Gastroesophageal sphincter (tissue), 4 donors: ENCODE data around the gene IQGAP1. TPM values are rescaled to one million over a fixed set of nuclear protein-coding genes. Genes with fewer than 3 reads are reported as not detected.

Experiments used
- ATAC-seq: fragments of 150-250 bp; one replicate; pipeline ENCODE4 v1.9.1; 2016; ENCODE audit warnings: mild to moderate bottlenecking, moderate library complexity
- H3K27ac ChIP-seq, 4 donors: fragments of 200-600 bp; sonication (generic) in 3 of 4; 1 replicate in 3 of 4; 2 replicates in 1 of 4; pipeline ENCODE4 v1.5.1; 2016 to 2019
- H3K27me3 ChIP-seq: fragments of 200-600 bp; sonication (generic); one replicate; pipeline ENCODE4 v1.5.1; 2019
- H3K36me3 ChIP-seq, 2 donors: fragments of 200-600 bp; sonication (generic); one replicate each; pipeline ENCODE4 v1.5.1; 2019; ENCODE audit warnings: control low read depth in 1 of 2
- H3K4me1 ChIP-seq, 3 donors: fragments of 200-600 bp; sonication (generic); 1 replicate in 2 of 3; 2 replicates in 1 of 3; pipeline ENCODE4 v1.5.1; 2016 to 2019; ENCODE audit warnings: control low read depth in 2 of 3
- H3K4me3 ChIP-seq, 2 donors: fragments of 200-600 bp; sonication (generic); one replicate each; pipeline ENCODE4 v1.5.1; 2019; ENCODE audit warnings: mild to moderate bottlenecking in 1 of 2, moderate library complexity in 1 of 2
- H3K9me3 ChIP-seq, 3 donors: fragments of 200-600 bp; sonication (generic); one replicate each; pipeline ENCODE4 v1.5.1; 2017 to 2019; ENCODE audit warnings: control low read depth in 2 of 3
- EP300 ChIP-seq: sonication (generic); formaldehyde crosslinking; IDR thresholded peaks from one replicate; pipeline ENCODE4 v1.6.1; 2017; ENCODE audit warnings: antibody characterized with exemption, mild to moderate bottlenecking
- POLR2A ChIP-seq, 2 donors: fragments of 450-650 bp; IDR thresholded peaks; one replicate each; pipeline ENCODE4 v1.6.1; 2017; ENCODE audit warnings: antibody characterized with exemption in 2 of 2, mild to moderate bottlenecking in 2 of 2, moderate library complexity in 1 of 2
- POLR2AphosphoS5 ChIP-seq: sonication (generic); formaldehyde crosslinking; IDR thresholded peaks from one replicate; pipeline ENCODE4 v1.6.1; 2017; ENCODE audit warnings: antibody characterized with exemption
- WGBS, 2 donors: methylation state at CpG; one replicate each; pipeline ENCODE4 v1.1.5; 2018; ENCODE audit warnings: low coverage in 1 of 2; 5-methylcytosine and 5-hydroxymethylcytosine counted together
- total RNA-seq, 4 donors: library from RNA; depleted of rRNA; stranded (reverse); fragments of >200 nt; gene quantifications; one replicate each; pipeline ENCODE4 v1.1.0, GENCODE V29; 2016
- TF ChIP-seq, protein P1 (sequence below), 4 experiments: fragments of 200-600 bp in 2 of 4; fragments of 450-650 bp in 2 of 4; sonication (generic) in 1 of 4; IDR thresholded peaks; one replicate each; pipeline ENCODE4 v1.5.1; 2017 to 2019; ENCODE audit warnings: antibody characterized with exemption in 4 of 4, mild to moderate bottlenecking in 2 of 4, moderate library complexity in 2 of 4

The IQGAP1 gene
- total RNA-seq, 4 donors from 2014 or later = 210 to 360 (median 245) TPM

DNA sequence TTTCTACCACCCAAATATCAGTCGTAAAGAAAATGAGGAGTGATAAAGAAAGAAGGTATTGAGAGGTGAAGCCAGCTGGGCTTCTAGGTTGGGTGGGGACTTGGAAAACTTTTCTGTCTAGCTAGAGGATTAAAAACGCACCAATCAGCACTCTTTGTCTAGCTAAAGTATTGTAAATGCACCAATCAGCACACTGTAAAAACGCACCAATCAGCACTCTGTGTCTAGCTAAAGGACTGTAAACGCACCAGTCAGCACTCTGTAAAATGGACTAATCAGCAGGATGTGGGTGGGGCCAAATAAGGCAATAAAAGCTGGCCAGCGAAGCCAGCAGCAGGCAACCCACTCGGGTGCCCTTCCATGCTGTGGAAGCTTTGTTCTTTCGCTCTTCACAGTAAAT lies 13.0 kb upstream of the IQGAP1 start:
- Histone ChIP-seq H3K4me3 (no peak overlapping the region), H3K27me3 (no peaks in the 10 kb centered on the region), H3K36me3 (no peaks in the 10 kb centered on the region), H3K9me3 (peaks cover 0 to 10% (median 0%) of the 10 kb centered on the region in 3 donors), H3K27ac (no peak overlapping the region), H3K4me1 (no peaks in the 10 kb centered on the region)
- TF ChIP-seq POLR2AphosphoS5 (no peak), EP300 (no peak), POLR2A (IDR thresholded peaks at IDR 0.05) (no peak)
- TF ChIP-seq, protein P1, sequence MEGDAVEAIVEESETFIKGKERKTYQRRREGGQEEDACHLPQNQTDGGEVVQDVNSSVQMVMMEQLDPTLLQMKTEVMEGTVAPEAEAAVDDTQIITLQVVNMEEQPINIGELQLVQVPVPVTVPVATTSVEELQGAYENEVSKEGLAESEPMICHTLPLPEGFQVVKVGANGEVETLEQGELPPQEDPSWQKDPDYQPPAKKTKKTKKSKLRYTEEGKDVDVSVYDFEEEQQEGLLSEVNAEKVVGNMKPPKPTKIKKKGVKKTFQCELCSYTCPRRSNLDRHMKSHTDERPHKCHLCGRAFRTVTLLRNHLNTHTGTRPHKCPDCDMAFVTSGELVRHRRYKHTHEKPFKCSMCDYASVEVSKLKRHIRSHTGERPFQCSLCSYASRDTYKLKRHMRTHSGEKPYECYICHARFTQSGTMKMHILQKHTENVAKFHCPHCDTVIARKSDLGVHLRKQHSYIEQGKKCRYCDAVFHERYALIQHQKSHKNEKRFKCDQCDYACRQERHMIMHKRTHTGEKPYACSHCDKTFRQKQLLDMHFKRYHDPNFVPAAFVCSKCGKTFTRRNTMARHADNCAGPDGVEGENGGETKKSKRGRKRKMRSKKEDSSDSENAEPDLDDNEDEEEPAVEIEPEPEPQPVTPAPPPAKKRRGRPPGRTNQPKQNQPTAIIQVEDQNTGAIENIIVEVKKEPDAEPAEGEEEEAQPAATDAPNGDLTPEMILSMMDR (IDR thresholded peaks at IDR 0.05) = no peak
- WGBS, 2 donors = 92 to 100% methylated on average over 5 to 7 of the region's 7 CpGs
- ATAC-seq = no peak

DNA sequence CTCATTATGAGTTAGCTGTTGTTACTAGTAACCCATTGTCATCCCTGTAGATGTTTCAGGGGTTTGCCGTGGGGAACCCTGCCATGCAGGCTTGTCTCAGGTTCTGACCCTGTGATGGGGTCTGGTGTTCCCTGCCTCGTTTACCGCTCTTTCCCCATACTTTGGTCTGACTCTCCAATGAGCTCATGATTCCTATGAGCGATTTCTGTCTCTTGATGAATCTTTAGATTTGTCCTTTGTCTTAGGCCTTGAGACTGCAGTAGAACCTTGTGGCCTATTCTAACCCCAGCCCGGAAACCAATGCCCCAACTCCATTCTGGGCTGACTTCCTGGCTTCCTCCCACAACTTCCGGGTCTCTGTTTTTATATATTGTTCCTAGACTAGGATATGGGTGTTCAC lies 11.3 kb upstream of the IQGAP1 start:
- WGBS, 2 donors = 43 to 82% methylated on average over 2 to 6 of the region's 6 CpGs
- no peaks in the 10 kb centered on the region for H3K27me3 ChIP-seq
- no peaks in the 10 kb centered on the region for H3K4me1 ChIP-seq
- no peak overlapping the region for H3K27ac ChIP-seq
- TF ChIP-seq EP300 (no peak), POLR2AphosphoS5 (no peak), POLR2A (IDR thresholded peaks at IDR 0.05) (no peak)
- TF ChIP-seq, protein P1 (IDR thresholded peaks at IDR 0.05) = no peak
- no peak for ATAC-seq
- H3K4me3 ChIP-seq = no peak overlapping the region
- peaks cover 0 to 10% (median 0%) of the 10 kb centered on the region in 3 donors for H3K9me3 ChIP-seq
- no peaks in the 10 kb centered on the region for H3K36me3 ChIP-seq

DNA sequence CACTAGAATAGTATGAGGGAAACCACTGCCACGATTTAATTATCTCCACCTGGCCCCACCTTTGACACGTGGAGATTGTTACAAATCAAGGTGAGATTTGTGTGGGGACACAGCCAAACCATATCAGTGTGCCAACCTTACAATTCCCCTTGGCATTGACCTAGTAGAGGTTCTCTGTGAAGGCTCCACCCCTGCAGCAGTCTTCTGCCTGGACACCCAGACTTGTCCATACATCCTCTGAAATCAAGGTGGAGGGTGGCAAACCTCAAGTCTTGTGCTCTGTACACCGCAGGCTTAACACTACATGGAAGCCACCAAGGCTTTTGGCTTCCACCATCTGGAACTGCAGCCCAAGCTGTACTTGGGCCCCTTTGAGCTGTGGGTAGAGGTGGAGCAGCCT lies 8.8 kb upstream of the IQGAP1 start:
- H3K27ac ChIP-seq = no peak overlapping the region
- 93 to 95% methylated on average over 2 to 3 of the region's 3 CpGs for WGBS, 2 donors
- TF ChIP-seq POLR2A (IDR thresholded peaks at IDR 0.05) (no peak), EP300 (no peak), POLR2AphosphoS5 (no peak)
- TF ChIP-seq, protein P1 (IDR thresholded peaks at IDR 0.05) = no peak

DNA sequence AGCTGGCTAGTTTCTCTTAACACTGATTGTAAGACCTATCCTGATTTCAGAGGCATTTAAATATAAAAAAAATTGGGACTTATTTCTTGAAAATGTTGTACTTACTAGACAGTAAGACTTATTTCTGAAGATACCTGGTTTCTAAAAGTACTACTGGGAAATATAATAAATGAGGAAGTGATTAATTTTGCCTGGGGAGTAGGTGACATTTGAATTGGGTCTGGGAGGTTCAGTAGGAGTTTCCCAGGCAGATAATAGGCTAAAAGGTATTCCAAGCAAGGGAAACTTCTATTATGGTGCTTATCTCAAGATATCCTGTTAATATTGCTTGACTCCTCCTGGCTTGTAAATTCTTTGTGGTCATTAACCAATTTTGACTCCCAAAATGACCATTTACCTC lies 6.5 kb upstream of the IQGAP1 start:
- TF ChIP-seq POLR2AphosphoS5 = no peak
- TF ChIP-seq, protein P1 (IDR thresholded peaks at IDR 0.05) = no peak
- no peak for TF ChIP-seq EP300
- TF ChIP-seq POLR2A (IDR thresholded peaks at IDR 0.05) = no peak
- no peak for ATAC-seq
- Histone ChIP-seq H3K9me3 (peaks cover 0 to 10% (median 0%) of the 10 kb centered on the region in 3 donors), H3K36me3 (no peaks in the 10 kb centered on the region), H3K27ac (no peak overlapping the region), H3K27me3 (no peaks in the 10 kb centered on the region), H3K4me1 (no peaks in the 10 kb centered on the region), H3K4me3 (no peak overlapping the region)

More for the DNA sequence above, 8.8 kb upstream of the IQGAP1 start:
- H3K27me3 ChIP-seq = no peaks in the 10 kb centered on the region
- no peak overlapping the region for H3K4me3 ChIP-seq
- H3K36me3 ChIP-seq = no peaks in the 10 kb centered on the region
- H3K4me1 ChIP-seq = no peaks in the 10 kb centered on the region
- peaks cover 0 to 10% (median 0%) of the 10 kb centered on the region in 3 donors for H3K9me3 ChIP-seq
- no peak for ATAC-seq

DNA sequence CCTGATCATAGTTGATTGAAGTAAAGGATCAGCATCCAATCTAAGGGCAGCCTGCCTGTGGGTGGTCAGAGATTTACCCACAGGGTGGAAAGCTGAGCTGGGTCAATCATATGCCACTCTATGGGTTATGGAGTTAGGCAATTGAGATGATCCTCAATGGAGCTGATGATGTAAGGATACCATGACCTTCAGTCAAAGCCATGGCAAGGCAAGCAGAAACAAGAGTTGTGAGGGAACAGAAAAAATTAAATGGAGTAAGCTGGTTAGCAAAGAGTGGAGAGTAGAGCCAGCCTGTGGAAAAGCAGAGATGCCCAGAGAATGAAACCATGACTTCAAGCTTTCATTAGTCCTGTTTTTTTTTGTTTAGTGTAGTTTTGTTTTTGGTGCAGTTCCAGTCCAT lies 5.7 kb upstream of the IQGAP1 start:
- H3K27ac ChIP-seq = no peak overlapping the region
- TF ChIP-seq EP300 (no peak), POLR2AphosphoS5 (no peak), POLR2A (IDR thresholded peaks at IDR 0.05) (no peak)
- TF ChIP-seq, protein P1 (IDR thresholded peaks at IDR 0.05) = no peak
- ATAC-seq = no peak
- no peak overlapping the region for H3K4me3 ChIP-seq
- no peaks in the 10 kb centered on the region for H3K36me3 ChIP-seq
- H3K27me3 ChIP-seq = no peaks in the 10 kb centered on the region
- H3K9me3 ChIP-seq = peaks cover 0 to 10% (median 0%) of the 10 kb centered on the region in 3 donors
- H3K4me1 ChIP-seq = peaks cover 0 to 1% (median 0%) of the 10 kb centered on the region in 3 donors
